Epithelial cell of esophagus (primary cell): Measurements from ENCODE around the gene SEPTIN5.

ENCODE experiments used
- DNase-seq: peaks from one replicate; pipeline ENCODE4 v3.0.0; 2010; ENCODE audit warnings: low read depth
- H3K4me3 ChIP-seq: 2 replicates; pipeline ENCODE4 v1.5.1; 2011; ENCODE audit warnings: mild to moderate bottlenecking, low read length, control low read depth
- CTCF ChIP-seq: IDR thresholded peaks from 2 replicates; pipeline ENCODE4 v1.5.1; 2011; ENCODE audit warnings: low read depth, mild to moderate bottlenecking, low read length, control low read depth, inconsistent platforms; ENCODE audit not compliant: insufficient read depth; ENCODE audit errors: missing control alignments

Gene SEPTIN5

DNA sequence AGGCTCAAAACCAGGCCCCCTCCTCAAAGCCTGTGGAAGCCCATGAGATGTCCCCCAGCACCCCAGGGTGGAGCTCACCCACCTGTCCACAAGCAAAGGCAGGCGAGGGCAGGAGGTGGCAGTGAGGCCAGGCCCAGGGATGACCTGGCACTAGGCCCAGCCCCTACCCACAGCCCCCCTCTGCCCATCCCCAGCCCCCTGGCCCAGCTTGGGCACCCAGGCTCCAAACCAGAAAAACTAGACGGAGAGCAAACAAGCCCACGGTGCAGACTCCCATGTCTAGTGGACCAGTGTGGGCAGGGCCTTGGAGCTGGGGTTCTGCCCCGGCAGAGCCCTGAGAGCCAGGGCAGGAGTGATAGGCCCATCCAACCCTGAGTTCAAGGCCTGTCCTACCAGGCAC is 29.3 kb downstream of the SEPTIN5 start:
- no peak for TF ChIP-seq CTCF
- DNase-seq: no peak
- H3K4me3 ChIP-seq: no peak overlapping the region

DNA sequence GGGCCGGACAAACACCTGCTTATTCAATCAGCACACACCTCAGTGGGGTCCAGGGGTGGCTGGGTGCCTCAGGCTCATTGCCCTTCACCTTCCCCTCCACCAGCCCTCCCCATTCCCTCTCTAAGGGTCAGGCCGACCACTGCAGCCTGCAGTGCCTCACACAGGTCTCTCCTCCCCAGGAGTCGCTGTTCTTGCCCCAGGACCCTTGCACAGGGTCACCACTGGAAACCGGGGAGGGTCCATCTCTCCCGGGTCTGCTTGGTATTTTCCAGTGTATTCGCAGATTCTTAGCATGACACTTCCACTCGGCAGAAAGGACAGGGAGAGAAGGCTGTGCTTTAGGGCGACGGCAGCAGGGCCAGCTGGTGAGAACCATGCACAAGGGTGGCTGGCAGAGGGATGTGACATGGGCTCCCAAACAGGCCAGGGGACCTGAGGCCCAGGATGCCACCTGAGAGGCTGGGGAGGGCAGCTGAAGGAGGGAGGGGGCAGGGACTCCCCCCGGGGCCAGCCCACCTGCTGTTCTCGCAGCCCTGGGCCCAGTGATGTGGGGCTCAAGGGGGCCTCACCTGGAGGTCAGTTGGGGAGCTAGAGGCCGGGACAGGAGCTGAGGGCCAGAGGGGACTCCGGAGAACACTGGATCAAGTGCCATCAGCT is 30.2 kb downstream of the SEPTIN5 start:
- H3K4me3 ChIP-seq: no peak overlapping the region
- no peak for DNase-seq
- no peak for TF ChIP-seq CTCF

GRCh38 chr22:19745155-19746101 is 31.1 kb downstream of the SEPTIN5 start:
- no peak overlapping the region for H3K4me3 ChIP-seq
- TF ChIP-seq CTCF: no peak
- no peak for DNase-seq

DNA sequence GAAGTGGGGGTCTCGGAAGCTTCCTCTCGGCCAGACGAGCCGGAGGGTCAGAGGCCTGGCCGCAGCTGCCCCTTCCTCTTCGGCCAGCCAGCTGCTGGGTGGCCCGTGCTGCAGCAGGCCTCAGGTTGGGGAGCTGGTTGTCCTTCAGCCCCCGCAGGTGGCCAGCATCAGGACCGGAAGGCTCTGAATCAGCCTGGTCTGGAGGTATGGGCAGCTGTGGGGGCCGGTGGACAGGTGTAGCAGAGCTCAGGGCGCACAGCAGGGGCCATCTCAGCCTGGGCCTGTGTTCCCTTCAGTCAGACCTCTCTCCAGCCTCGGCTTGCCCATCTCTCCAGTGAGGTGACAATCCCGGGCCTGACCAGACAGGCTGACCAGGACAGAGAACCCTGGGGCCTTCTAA is 32.4 kb downstream of the SEPTIN5 start:
- H3K4me3 ChIP-seq: no peak overlapping the region
- no peak for DNase-seq
- TF ChIP-seq CTCF: no peak

DNA sequence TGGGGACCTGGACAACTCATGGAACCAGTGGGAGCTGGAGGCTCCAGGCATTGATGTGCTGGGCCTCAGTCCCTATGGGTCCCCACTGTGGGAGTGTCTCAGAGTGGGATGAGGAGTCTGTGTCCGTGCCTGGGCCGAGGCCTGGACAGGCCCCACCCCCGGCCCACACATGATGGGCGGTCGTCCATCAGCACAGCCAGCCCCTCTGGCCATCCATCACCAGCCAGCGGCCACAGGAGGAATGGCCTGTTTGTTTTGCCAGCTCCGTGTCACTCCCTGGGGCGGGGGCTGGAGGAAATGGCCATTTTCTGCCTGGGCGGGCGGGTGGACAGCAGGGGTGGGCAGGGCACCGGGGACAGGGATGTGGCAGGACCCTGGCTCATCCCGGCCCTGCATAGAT is 33.2 kb downstream of the SEPTIN5 start:
- TF ChIP-seq CTCF: no peak
- DNase-seq: no peak
- no peak overlapping the region for H3K4me3 ChIP-seq

DNA sequence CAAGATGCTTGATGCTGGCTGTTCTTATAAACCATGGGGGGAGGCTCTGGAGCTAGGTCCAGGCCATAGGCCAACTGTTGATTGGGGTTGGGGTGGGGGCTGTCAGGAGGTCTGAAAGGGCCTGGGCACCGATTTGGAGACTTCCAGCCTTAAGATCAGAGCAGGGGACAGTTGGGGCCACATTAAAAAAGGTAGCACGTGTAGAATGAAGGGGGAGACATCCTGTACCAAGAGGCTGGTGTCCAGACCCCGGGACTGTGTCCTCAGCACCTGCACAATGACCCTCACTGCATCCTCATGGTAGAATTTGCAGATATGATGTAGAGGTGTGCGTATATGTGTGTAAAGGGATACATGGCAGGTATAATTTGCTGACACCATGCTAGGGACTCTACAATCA is 33.8 kb downstream of the SEPTIN5 start:
- DNase-seq: no peak
- no peak for TF ChIP-seq CTCF
- H3K4me3 ChIP-seq: no peak overlapping the region
